ENCODE results near the gene VPS37D.

Gene VPS37D

GRCh38 chr7:73624669-73625001 lies 43.0 kb upstream of the VPS37D start:
- Histone ChIP-seq H3K4me3 (peak overlapping the region; percentile 76), H3K9me3 (ENCODE audit: low read depth, low read length) (no peaks in the 10 kb centered on the region), H3K36me3 (ENCODE audit: insufficient read depth, low read length) (no peaks in the 10 kb centered on the region), H3K9ac (ENCODE audit: insufficient read length) (no peak overlapping the region), H3K27ac (no peak overlapping the region)
- TF ChIP-seq FOXP2 (optimal IDR thresholded peaks at IDR 0.05; ENCODE audit: control extremely low read depth, extremely low read length, insufficient read depth) (no peak), EZH2 (IDR thresholded peaks at IDR 0.05) (no peak), POLR2AphosphoS5 (IDR thresholded peaks at IDR 0.05; ENCODE audit: borderline replicate concordance, low read depth, low read length) (no peak)
- no peak for DNase-seq (ENCODE audit: low read depth, low spot score)

GRCh38 chr7:73625276-73625675 lies 42.4 kb upstream of the VPS37D start:
- TF ChIP-seq POLR2AphosphoS5 (IDR thresholded peaks at IDR 0.05; ENCODE audit: borderline replicate concordance, low read depth, low read length) (no peak), EZH2 (IDR thresholded peaks at IDR 0.05) (no peak), FOXP2 (optimal IDR thresholded peaks at IDR 0.05; ENCODE audit: control extremely low read depth, extremely low read length, insufficient read depth) (no peak)
- Histone ChIP-seq H3K27ac (no peak overlapping the region), H3K4me3 (no peak overlapping the region), H3K9me3 (ENCODE audit: low read depth, low read length) (no peaks in the 10 kb centered on the region), H3K9ac (ENCODE audit: insufficient read length) (no peak overlapping the region), H3K36me3 (ENCODE audit: insufficient read depth, low read length) (no peaks in the 10 kb centered on the region)
- DNase-seq (ENCODE audit: low read depth, low spot score) = no peak

- Histone ChIP-seq H3K36me3 (ENCODE audit: insufficient read depth, low read length) (no peaks in the 10 kb centered on the region), H3K9me3 (ENCODE audit: low read depth, low read length) (no peaks in the 10 kb centered on the region), H3K27ac (no peak overlapping the region), H3K4me3 (no peak overlapping the region), H3K9ac (ENCODE audit: insufficient read length) (no peak overlapping the region)
- no peak for DNase-seq (ENCODE audit: low read depth, low spot score)
- TF ChIP-seq EZH2 (IDR thresholded peaks at IDR 0.05) = no peak
These were observed 40.8 kb upstream of the VPS37D start for GRCh38 chr7:73626814-73627213.

- H3K4me3 ChIP-seq = no peak overlapping the region
- H3K9ac ChIP-seq (ENCODE audit: insufficient read length) = no peak overlapping the region
- TF ChIP-seq POLR2AphosphoS5 (IDR thresholded peaks at IDR 0.05; ENCODE audit: borderline replicate concordance, low read depth, low read length) (no peak), FOXP2 (optimal IDR thresholded peaks at IDR 0.05; ENCODE audit: control extremely low read depth, extremely low read length, insufficient read depth) (no peak), EZH2 (IDR thresholded peaks at IDR 0.05) (no peak)
- no peak for DNase-seq (ENCODE audit: low read depth, low spot score)
- H3K9me3 ChIP-seq (ENCODE audit: low read depth, low read length) = no peaks in the 10 kb centered on the region
- H3K36me3 ChIP-seq (ENCODE audit: insufficient read depth, low read length) = no peaks in the 10 kb centered on the region
- no peak overlapping the region for H3K27ac ChIP-seq
These were observed 39.1 kb upstream of the VPS37D start for GRCh38 chr7:73628504-73628903.

GRCh38 chr7:73631558-73631957 lies 36.1 kb upstream of the VPS37D start:
- H3K9me3 ChIP-seq (ENCODE audit: low read depth, low read length) = no peaks in the 10 kb centered on the region
- no peaks in the 10 kb centered on the region for H3K36me3 ChIP-seq (ENCODE audit: insufficient read depth, low read length)
- no peak for DNase-seq (ENCODE audit: low read depth, low spot score)
- H3K4me3 ChIP-seq = no peak overlapping the region
- no peak overlapping the region for H3K9ac ChIP-seq (ENCODE audit: insufficient read length)
- TF ChIP-seq POLR2AphosphoS5 (IDR thresholded peaks at IDR 0.05; ENCODE audit: borderline replicate concordance, low read depth, low read length) (no peak), FOXP2 (optimal IDR thresholded peaks at IDR 0.05; ENCODE audit: control extremely low read depth, extremely low read length, insufficient read depth) (no peak), EZH2 (IDR thresholded peaks at IDR 0.05) (no peak)
- no peak overlapping the region for H3K27ac ChIP-seq

GRCh38 chr7:73633323-73633722 lies 34.3 kb upstream of the VPS37D start:
- Histone ChIP-seq H3K9me3 (ENCODE audit: low read depth, low read length) (no peaks in the 10 kb centered on the region), H3K9ac (ENCODE audit: insufficient read length) (no peak overlapping the region), H3K27ac (no peak overlapping the region), H3K36me3 (ENCODE audit: insufficient read depth, low read length) (no peaks in the 10 kb centered on the region), H3K4me3 (no peak overlapping the region)
- TF ChIP-seq POLR2AphosphoS5 (IDR thresholded peaks at IDR 0.05; ENCODE audit: borderline replicate concordance, low read depth, low read length) = no peak
- TF ChIP-seq EZH2 (IDR thresholded peaks at IDR 0.05) = no peak
- TF ChIP-seq FOXP2 (optimal IDR thresholded peaks at IDR 0.05; ENCODE audit: control extremely low read depth, extremely low read length, insufficient read depth) = no peak
- no peak for DNase-seq (ENCODE audit: low read depth, low spot score)

GRCh38 chr7:73633844-73634243 lies 33.8 kb upstream of the VPS37D start:
- H3K27ac ChIP-seq = no peak overlapping the region
- no peak for DNase-seq (ENCODE audit: low read depth, low spot score)

GRCh38 chr7:73635428-73636200 lies 32.0 kb upstream of the VPS37D start:
- H3K9me3 ChIP-seq (ENCODE audit: low read depth, low read length) = no peaks in the 10 kb centered on the region
- H3K9ac ChIP-seq (ENCODE audit: insufficient read length) = no peak overlapping the region
- no peak for DNase-seq (ENCODE audit: low read depth, low spot score)
- TF ChIP-seq EZH2 (IDR thresholded peaks at IDR 0.05) = no peak
- TF ChIP-seq FOXP2 (optimal IDR thresholded peaks at IDR 0.05; ENCODE audit: control extremely low read depth, extremely low read length, insufficient read depth) = no peak
- no peak for TF ChIP-seq POLR2AphosphoS5 (IDR thresholded peaks at IDR 0.05; ENCODE audit: borderline replicate concordance, low read depth, low read length)
- H3K36me3 ChIP-seq (ENCODE audit: insufficient read depth, low read length) = no peaks in the 10 kb centered on the region
- H3K27ac ChIP-seq = no peak overlapping the region
- no peak overlapping the region for H3K4me3 ChIP-seq

More at GRCh38 chr7:73633844-73634243, 33.8 kb upstream of the VPS37D start:
- H3K4me3 ChIP-seq = no peak overlapping the region
- no peaks in the 10 kb centered on the region for H3K36me3 ChIP-seq (ENCODE audit: insufficient read depth, low read length)
- TF ChIP-seq EZH2 (IDR thresholded peaks at IDR 0.05) (no peak), FOXP2 (optimal IDR thresholded peaks at IDR 0.05; ENCODE audit: control extremely low read depth, extremely low read length, insufficient read depth) (no peak), POLR2AphosphoS5 (IDR thresholded peaks at IDR 0.05; ENCODE audit: borderline replicate concordance, low read depth, low read length) (no peak)
- H3K9me3 ChIP-seq (ENCODE audit: low read depth, low read length) = no peaks in the 10 kb centered on the region
- no peak overlapping the region for H3K9ac ChIP-seq (ENCODE audit: insufficient read length)

- no peaks in the 10 kb centered on the region for H3K9me3 ChIP-seq (ENCODE audit: low read depth, low read length)
- DNase-seq (ENCODE audit: low read depth, low spot score) = no peak
- no peak overlapping the region for H3K27ac ChIP-seq
- no peaks in the 10 kb centered on the region for H3K36me3 ChIP-seq (ENCODE audit: insufficient read depth, low read length)
- H3K4me3 ChIP-seq = no peak overlapping the region
- TF ChIP-seq FOXP2 (optimal IDR thresholded peaks at IDR 0.05; ENCODE audit: control extremely low read depth, extremely low read length, insufficient read depth) = no peak
- no peak for TF ChIP-seq EZH2 (IDR thresholded peaks at IDR 0.05)
- no peak for TF ChIP-seq POLR2AphosphoS5 (IDR thresholded peaks at IDR 0.05; ENCODE audit: borderline replicate concordance, low read depth, low read length)
- H3K9ac ChIP-seq (ENCODE audit: insufficient read length) = no peak overlapping the region
These were observed 28.7 kb upstream of the VPS37D start for GRCh38 chr7:73638911-73639310.
